Astrocyte (in vitro differentiated cells and primary cell): ENCODE measurements around the gene ARHGAP24.
"Not testable (repeated sequence)": the region's sequence is repeated elsewhere in the genome, so short reads cannot be mapped to it uniquely, and the experiment has no call there.

Experiments
- EZH2 ChIP-seq: IDR thresholded peaks from 2 replicates; pipeline ENCODE4 v1.6.1; 2012; ENCODE audit warnings: mild to moderate bottlenecking, low read length, inconsistent platforms; ENCODE audit not compliant: insufficient read depth
- TF ChIP-seq, protein P1 (sequence below): IDR thresholded peaks from 2 replicates; pipeline ENCODE4 v1.5.1; 2011; ENCODE audit warnings: low read depth, mild to moderate bottlenecking, inconsistent platforms, low read length, moderate library complexity; ENCODE audit not compliant: insufficient read depth

- TF ChIP-seq, protein P1, sequence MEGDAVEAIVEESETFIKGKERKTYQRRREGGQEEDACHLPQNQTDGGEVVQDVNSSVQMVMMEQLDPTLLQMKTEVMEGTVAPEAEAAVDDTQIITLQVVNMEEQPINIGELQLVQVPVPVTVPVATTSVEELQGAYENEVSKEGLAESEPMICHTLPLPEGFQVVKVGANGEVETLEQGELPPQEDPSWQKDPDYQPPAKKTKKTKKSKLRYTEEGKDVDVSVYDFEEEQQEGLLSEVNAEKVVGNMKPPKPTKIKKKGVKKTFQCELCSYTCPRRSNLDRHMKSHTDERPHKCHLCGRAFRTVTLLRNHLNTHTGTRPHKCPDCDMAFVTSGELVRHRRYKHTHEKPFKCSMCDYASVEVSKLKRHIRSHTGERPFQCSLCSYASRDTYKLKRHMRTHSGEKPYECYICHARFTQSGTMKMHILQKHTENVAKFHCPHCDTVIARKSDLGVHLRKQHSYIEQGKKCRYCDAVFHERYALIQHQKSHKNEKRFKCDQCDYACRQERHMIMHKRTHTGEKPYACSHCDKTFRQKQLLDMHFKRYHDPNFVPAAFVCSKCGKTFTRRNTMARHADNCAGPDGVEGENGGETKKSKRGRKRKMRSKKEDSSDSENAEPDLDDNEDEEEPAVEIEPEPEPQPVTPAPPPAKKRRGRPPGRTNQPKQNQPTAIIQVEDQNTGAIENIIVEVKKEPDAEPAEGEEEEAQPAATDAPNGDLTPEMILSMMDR: not testable (repeated sequence)
- not testable (repeated sequence) for TF ChIP-seq EZH2
These were observed 490.1 kb downstream of the ARHGAP24 start for GRCh38 chr4:85965017-85965416.
